GM12801 (cell line): ENCODE measurements around the gene RPS6KA5.

Source experiments
- TF ChIP-seq, protein P1 (sequence below): IDR thresholded peaks from one replicate; pipeline ENCODE4 v1.5.1; 2011; ENCODE audit warnings: control low read depth; ENCODE audit not compliant: insufficient read length; ENCODE audit errors: extremely low read depth

RPS6KA5 gene

DNA sequence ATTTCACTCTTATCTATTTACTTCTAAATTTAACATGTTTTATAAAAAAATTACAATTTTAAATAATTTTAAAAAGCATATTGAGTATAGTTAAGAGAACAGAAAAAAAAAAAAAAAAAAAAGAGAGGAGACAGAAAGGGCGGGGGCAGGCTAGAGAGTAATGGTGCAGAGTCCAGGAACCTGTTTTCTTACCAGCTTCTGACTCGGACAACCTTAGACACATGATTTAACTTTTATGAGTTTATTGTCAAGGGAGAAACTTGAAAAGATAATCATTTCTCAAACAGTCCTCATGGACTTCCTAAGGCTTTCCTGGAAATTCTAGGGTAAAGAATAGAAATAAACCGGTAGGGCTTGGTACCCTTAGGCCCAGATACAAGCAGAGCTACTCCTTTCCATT lies 84.3 kb downstream of the RPS6KA5 start:
- TF ChIP-seq, protein P1, sequence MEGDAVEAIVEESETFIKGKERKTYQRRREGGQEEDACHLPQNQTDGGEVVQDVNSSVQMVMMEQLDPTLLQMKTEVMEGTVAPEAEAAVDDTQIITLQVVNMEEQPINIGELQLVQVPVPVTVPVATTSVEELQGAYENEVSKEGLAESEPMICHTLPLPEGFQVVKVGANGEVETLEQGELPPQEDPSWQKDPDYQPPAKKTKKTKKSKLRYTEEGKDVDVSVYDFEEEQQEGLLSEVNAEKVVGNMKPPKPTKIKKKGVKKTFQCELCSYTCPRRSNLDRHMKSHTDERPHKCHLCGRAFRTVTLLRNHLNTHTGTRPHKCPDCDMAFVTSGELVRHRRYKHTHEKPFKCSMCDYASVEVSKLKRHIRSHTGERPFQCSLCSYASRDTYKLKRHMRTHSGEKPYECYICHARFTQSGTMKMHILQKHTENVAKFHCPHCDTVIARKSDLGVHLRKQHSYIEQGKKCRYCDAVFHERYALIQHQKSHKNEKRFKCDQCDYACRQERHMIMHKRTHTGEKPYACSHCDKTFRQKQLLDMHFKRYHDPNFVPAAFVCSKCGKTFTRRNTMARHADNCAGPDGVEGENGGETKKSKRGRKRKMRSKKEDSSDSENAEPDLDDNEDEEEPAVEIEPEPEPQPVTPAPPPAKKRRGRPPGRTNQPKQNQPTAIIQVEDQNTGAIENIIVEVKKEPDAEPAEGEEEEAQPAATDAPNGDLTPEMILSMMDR, result no peak

GRCh38 chr14:90971687-90972086 lies 88.8 kb downstream of the RPS6KA5 start:
- TF ChIP-seq, protein P1, result no peak

GRCh38 chr14:90970167-90970600 lies 90.3 kb downstream of the RPS6KA5 start:
- TF ChIP-seq, protein P1, result no peak

- TF ChIP-seq, protein P1, result no peak
Measured at GRCh38 chr14:90969531-90970166, 90.8 kb downstream of the RPS6KA5 start.

DNA sequence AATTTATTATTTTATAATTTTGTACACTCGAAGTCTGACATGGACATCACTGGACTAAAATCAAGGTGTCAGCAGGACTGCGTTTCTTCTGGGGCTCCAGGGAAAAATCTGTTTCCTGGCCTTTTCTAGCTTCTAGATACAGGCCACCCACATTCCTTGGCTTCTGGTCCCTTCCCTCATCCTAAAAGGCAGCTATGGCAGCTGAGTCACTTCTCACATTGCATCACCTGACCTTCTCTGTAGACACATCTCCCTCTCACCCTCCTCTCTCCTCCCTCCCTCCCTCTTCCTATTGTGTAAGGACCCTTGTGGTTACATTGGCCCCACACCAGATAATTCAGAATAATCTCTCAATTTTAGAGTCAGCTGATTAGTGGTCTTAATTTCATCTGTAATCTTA lies 92.4 kb downstream of the RPS6KA5 start:
- TF ChIP-seq, protein P1, result no peak

- TF ChIP-seq, protein P1, result no peak
Measured at GRCh38 chr14:90966493-90966892, 93.9 kb downstream of the RPS6KA5 start.

GRCh38 chr14:90965765-90966164 lies 94.7 kb downstream of the RPS6KA5 start:
- TF ChIP-seq, protein P1, result no peak
